HepG2 (cell line): ENCODE results near the gene ZNF627. TPM values are rescaled to one million over a fixed set of nuclear protein-coding genes. Genes with fewer than 3 reads are reported as not detected.

Experiments used
- ATF7 ChIP-seq, 2 experiments: fragments of 450-650 bp in 1 of 2; sonication (generic) in 1 of 2; formaldehyde crosslinking in 1 of 2; IDR thresholded peaks; 2 replicates each; pipeline versions ENCODE4 v1.4.0 to v1.6.1; 2016 to 2020; ENCODE audit warnings: antibody characterized with exemption in 1 of 2, mild to moderate bottlenecking in 1 of 2, missing genetic modification reagents in 1 of 2
- CBFB ChIP-seq: sonication (generic); formaldehyde crosslinking; IDR thresholded peaks from 2 replicates; pipeline ENCODE4 v1.4.0; 2020; ENCODE audit warnings: missing genetic modification reagents
- CC2D1A ChIP-seq: sonication (generic); formaldehyde crosslinking; IDR thresholded peaks from 2 replicates; pipeline ENCODE4 v1.8.1; 2023; ENCODE audit warnings: mild to moderate bottlenecking, missing genetic modification reagents
- CEBPB ChIP-seq: IDR thresholded peaks from 2 replicates; pipeline ENCODE4 v1.6.1; 2011; ENCODE audit warnings: low read depth, low read length, improper control_type of control experiment, borderline replicate concordance
- ISL2 ChIP-seq: sonication (generic); formaldehyde crosslinking; IDR thresholded peaks from 2 replicates; pipeline ENCODE4 v1.5.0; 2020; ENCODE audit warnings: missing genetic modification reagents
- KLF16 ChIP-seq, 2 experiments: sonication (generic) in 1 of 2; formaldehyde crosslinking in 1 of 2; IDR thresholded peaks; 2 replicates each; pipeline versions ENCODE4 v1.6.1 to v1.8.0; 2016 to 2023; ENCODE audit warnings: missing genetic modification reagents in 2 of 2, missing compliant biosample characterization in 1 of 2
- MAZ ChIP-seq, 2 experiments: sonication (generic) in 1 of 2; formaldehyde crosslinking in 1 of 2; IDR thresholded peaks; 2 replicates each; pipeline versions ENCODE4 v1.5.0 to v1.6.1; 2012 to 2020; ENCODE audit warnings: low read depth in 2 of 2, mild to moderate bottlenecking in 2 of 2, borderline replicate concordance in 1 of 2, improper control_type of control experiment in 1 of 2, low read length in 1 of 2, missing genetic modification reagents in 1 of 2, moderate library complexity in 1 of 2
- MIXL1 ChIP-seq: IDR thresholded peaks from 2 replicates; pipeline ENCODE4 v1.6.1; 2016
- PREB ChIP-seq: sonication (generic); formaldehyde crosslinking; IDR thresholded peaks from 2 replicates; pipeline ENCODE4 v1.4.0; 2020; ENCODE audit warnings: missing genetic modification reagents
- SIX1 ChIP-seq: sonication (generic); formaldehyde crosslinking; IDR thresholded peaks from 2 replicates; pipeline ENCODE4 v1.4.0; 2020; ENCODE audit warnings: missing genetic modification reagents, borderline replicate concordance
- XRCC5 ChIP-seq: fragments of 200-400 bp; formaldehyde crosslinking; optimal IDR thresholded peaks from 2 replicates; pipeline ENCODE3; 2017; ENCODE audit warnings: mild to moderate bottlenecking, low read length
- ZFP37 ChIP-seq: sonication (generic); formaldehyde crosslinking; IDR thresholded peaks from 2 replicates; pipeline ENCODE4 v1.4.0; 2020; ENCODE audit warnings: missing genetic modification reagents, borderline replicate concordance
- ZKSCAN5 ChIP-seq: sonication (generic); formaldehyde crosslinking; IDR thresholded peaks from 2 replicates; pipeline ENCODE4 v1.5.1; 2020; ENCODE audit warnings: mild to moderate bottlenecking, missing genetic modification reagents
- ZNF414 ChIP-seq: sonication (generic); formaldehyde crosslinking; IDR thresholded peaks from 2 replicates; pipeline ENCODE4 v1.5.0; 2020; ENCODE audit warnings: missing genetic modification reagents
- ZNF513 ChIP-seq: sonication (generic); formaldehyde crosslinking; conservative IDR thresholded peaks from 2 replicates; pipeline ENCODE4 v1.5.0; 2020; ENCODE audit warnings: missing genetic modification reagents
- ZNF792 ChIP-seq: IDR thresholded peaks from 2 replicates; pipeline ENCODE4 v1.6.1; 2016
- polyA plus RNA-seq, 8 experiments: library from polyadenylated mRNA; depleted of rRNA in 3 of 8; stranded (reverse) in 7 of 8; unstranded in 1 of 8; fragments of >200 nt; fragmentation: Illumina TruSeq in 4 of 8; extraction: Trizol in 4 of 8; gene quantifications; 2 replicates each; pipeline versions ENCODE4 v1.2.1 to v1.2.3, GENCODE V29; 2011 to 2016; ENCODE audit warnings: low read depth in 4 of 8, missing spikeins in 1 of 8, mixed read lengths in 1 of 8; ENCODE audit not compliant: insufficient read depth in 1 of 8
- total RNA-seq, 5 experiments: library from RNA; depleted of rRNA; stranded (reverse); fragments of >200 nt; fragmentation: Illumina TruSeq; extraction: Trizol; gene quantifications; 2 replicates each; pipeline ENCODE4 v1.2.3, GENCODE V29; 2016; ENCODE audit warnings: low read depth in 1 of 5
- TF ChIP-seq, protein P1 (sequence below): sonication (generic); formaldehyde crosslinking; IDR thresholded peaks from 2 replicates; pipeline ENCODE4 v1.4.0; 2020; ENCODE audit warnings: missing genetic modification reagents, borderline replicate concordance
- TF ChIP-seq, protein P2 (sequence below): sonication (generic); formaldehyde crosslinking; IDR thresholded peaks from 2 replicates; pipeline ENCODE4 v1.5.1; 2020; ENCODE audit warnings: mild to moderate bottlenecking, moderate library complexity, missing genetic modification reagents

ZNF627 gene
- total and polyA plus RNA-seq, 2 of the 13 experiments (the other 11 are each of a cell fraction or from before 2014, with no cell fraction given): 4.2 to 12.7 TPM

DNA sequence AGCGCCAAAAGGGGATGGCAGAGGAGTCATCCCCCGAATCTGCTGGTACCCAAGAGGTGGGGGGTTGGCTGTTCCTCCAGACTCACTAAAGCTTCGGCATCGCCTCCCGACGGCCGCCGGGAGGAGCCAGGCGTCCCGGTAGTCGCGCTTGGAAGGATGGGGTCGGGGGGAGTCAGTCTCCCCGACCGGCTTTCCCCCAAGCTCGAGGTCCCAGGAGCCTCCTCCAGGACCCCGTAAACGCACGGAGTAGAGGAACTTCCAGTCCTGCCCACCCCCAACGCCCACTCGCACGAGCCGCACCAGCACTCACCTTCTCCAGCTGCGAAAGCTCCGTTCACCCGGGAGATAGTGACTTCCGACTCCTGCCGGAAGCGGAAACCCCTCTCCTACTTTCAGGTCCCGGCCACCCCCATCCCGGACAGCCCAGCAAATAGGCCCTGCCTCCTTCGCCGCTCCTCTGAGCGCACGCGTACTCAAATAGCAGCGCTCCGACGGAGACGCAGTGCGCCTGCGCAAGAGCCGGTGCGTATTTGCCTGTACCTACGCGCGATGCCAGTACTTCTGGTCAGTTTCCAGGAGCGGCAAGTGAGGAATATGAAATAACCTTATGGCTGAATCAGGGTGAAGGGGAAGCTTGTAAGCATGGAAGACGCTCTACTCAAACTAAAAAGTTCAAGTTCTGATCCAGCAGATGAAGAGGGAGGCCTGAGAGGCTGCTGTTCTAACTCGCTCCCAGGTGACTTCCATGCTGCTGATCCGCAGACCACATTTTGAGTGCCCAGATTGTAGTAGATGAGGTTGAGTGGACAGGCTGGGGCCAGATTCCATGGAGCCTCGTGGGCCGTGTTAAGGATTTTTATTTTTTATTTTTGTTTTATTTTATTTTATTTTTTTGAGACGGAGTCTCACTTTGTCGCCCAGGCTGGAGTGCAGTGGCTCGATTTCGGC lies 38.1 kb upstream of the ZNF627 start, which contains the start of gene ELOF1 (continued):
- TF ChIP-seq ZFP37 (CRISPR knock-in tag): 0 out of 2 replicates have a peak, but pooled peaks have one; percentile 17
- TF ChIP-seq ZNF513: no peak
- TF ChIP-seq, protein P1, sequence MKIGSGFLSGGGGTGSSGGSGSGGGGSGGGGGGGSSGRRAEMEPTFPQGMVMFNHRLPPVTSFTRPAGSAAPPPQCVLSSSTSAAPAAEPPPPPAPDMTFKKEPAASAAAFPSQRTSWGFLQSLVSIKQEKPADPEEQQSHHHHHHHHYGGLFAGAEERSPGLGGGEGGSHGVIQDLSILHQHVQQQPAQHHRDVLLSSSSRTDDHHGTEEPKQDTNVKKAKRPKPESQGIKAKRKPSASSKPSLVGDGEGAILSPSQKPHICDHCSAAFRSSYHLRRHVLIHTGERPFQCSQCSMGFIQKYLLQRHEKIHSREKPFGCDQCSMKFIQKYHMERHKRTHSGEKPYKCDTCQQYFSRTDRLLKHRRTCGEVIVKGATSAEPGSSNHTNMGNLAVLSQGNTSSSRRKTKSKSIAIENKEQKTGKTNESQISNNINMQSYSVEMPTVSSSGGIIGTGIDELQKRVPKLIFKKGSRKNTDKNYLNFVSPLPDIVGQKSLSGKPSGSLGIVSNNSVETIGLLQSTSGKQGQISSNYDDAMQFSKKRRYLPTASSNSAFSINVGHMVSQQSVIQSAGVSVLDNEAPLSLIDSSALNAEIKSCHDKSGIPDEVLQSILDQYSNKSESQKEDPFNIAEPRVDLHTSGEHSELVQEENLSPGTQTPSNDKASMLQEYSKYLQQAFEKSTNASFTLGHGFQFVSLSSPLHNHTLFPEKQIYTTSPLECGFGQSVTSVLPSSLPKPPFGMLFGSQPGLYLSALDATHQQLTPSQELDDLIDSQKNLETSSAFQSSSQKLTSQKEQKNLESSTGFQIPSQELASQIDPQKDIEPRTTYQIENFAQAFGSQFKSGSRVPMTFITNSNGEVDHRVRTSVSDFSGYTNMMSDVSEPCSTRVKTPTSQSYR (CRISPR knock-in tag): no peak; the same call in 1 of the 2 replicates
- no peak for TF ChIP-seq CEBPB
- no peak for TF ChIP-seq SIX1 (CRISPR knock-in tag)
- no peak; the same call in 1 of the 2 replicates for TF ChIP-seq MIXL1
- TF ChIP-seq, protein P2, sequence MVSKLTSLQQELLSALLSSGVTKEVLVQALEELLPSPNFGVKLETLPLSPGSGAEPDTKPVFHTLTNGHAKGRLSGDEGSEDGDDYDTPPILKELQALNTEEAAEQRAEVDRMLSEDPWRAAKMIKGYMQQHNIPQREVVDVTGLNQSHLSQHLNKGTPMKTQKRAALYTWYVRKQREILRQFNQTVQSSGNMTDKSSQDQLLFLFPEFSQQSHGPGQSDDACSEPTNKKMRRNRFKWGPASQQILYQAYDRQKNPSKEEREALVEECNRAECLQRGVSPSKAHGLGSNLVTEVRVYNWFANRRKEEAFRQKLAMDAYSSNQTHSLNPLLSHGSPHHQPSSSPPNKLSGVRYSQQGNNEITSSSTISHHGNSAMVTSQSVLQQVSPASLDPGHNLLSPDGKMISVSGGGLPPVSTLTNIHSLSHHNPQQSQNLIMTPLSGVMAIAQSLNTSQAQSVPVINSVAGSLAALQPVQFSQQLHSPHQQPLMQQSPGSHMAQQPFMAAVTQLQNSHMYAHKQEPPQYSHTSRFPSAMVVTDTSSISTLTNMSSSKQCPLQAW (CRISPR knock-in tag): peak; percentile 79
- TF ChIP-seq KLF16 (CRISPR knock-in tag; IDR thresholded peaks at IDR 0.05): peak in 1 of 2 experiments; percentile 58; a peak in 2 of 4 replicates
- peak; percentile 96 for TF ChIP-seq MAZ (IDR thresholded peaks at IDR 0.05; ENCODE audit: borderline replicate concordance, low read depth, low read length)
- TF ChIP-seq MAZ (CRISPR knock-in tag; IDR thresholded peaks at IDR 0.05; ENCODE audit: low read depth): peak; percentile 77
- peak; percentile 62; the same call in 1 of the 2 replicates for TF ChIP-seq ZNF792 (CRISPR knock-in tag)
- TF ChIP-seq PREB: no peak
- TF ChIP-seq ZNF414: peak; percentile 73; the same call in 1 of the 2 replicates
- TF ChIP-seq XRCC5: peak; percentile 78
- peak; percentile 31; the same call in 1 of the 2 replicates for TF ChIP-seq ZKSCAN5 (CRISPR knock-in tag)
- no peak for TF ChIP-seq ATF7 (IDR thresholded peaks at IDR 0.05)
- peak; percentile 15; the same call in 1 of the 2 replicates for TF ChIP-seq ATF7 (CRISPR knock-in tag; IDR thresholded peaks at IDR 0.05)
- peak; percentile 25; the same call in 1 of the 2 replicates for TF ChIP-seq ISL2 (CRISPR knock-in tag)
- 0 out of 2 replicates have a peak, but pooled peaks have one; percentile 38 for TF ChIP-seq CBFB (CRISPR knock-in tag)
- no peak for TF ChIP-seq CC2D1A
